Right lobe of liver (tissue), 4 donors: ENCODE measurements around the gene ARHGAP32.

Experiments used
- POLR2A ChIP-seq: fragments of 450-650 bp; IDR thresholded peaks from one replicate; pipeline ENCODE4 v1.6.1; 2017; ENCODE audit warnings: antibody characterized with exemption, mild to moderate bottlenecking
- TF ChIP-seq, protein P1 (sequence below), 4 donors: fragments of 200-600 bp in 3 of 4; fragments of 450-650 bp in 1 of 4; IDR thresholded peaks; one replicate each; pipeline versions ENCODE4 v1.5.1 to v1.8.0; 2016 to 2022; ENCODE audit warnings: antibody characterized with exemption in 4 of 4, mild to moderate bottlenecking in 2 of 4
- donor health status: DM: no; HTN: no; CAD: no.
- donor health status: DM: no; HTN: no; CAD: no.
- donor health status: DM: no; HTN: yes; CAD: no.

DNA sequence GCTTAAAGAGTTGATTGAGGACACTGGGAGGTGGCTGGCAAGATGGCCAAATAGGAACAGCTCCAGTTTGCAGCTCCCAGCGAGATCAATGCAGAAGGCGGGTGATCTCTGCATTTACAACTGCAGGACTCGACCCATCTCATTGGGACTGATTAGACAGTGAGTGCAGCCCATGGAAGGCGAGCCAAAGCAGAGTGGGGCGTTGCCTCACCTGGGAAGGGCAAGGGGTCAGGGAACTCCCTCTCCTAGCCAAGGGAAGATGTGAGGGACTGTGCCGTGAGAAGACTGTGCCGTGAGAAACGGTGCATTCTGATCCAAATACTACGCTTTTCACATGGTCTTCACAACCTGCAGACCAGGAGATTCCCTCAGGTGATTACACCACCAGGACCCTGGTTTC lies 36.4 kb downstream of the ARHGAP32 start:
- TF ChIP-seq, protein P1, sequence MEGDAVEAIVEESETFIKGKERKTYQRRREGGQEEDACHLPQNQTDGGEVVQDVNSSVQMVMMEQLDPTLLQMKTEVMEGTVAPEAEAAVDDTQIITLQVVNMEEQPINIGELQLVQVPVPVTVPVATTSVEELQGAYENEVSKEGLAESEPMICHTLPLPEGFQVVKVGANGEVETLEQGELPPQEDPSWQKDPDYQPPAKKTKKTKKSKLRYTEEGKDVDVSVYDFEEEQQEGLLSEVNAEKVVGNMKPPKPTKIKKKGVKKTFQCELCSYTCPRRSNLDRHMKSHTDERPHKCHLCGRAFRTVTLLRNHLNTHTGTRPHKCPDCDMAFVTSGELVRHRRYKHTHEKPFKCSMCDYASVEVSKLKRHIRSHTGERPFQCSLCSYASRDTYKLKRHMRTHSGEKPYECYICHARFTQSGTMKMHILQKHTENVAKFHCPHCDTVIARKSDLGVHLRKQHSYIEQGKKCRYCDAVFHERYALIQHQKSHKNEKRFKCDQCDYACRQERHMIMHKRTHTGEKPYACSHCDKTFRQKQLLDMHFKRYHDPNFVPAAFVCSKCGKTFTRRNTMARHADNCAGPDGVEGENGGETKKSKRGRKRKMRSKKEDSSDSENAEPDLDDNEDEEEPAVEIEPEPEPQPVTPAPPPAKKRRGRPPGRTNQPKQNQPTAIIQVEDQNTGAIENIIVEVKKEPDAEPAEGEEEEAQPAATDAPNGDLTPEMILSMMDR (IDR thresholded peaks at IDR 0.05): no peak
- no peak for TF ChIP-seq POLR2A
